T1000 (cell line): Measurements from ENCODE around the gene SYTL5.
"Not testable (repeated sequence)": the region's sequence is repeated elsewhere in the genome, so short reads cannot be mapped to it uniquely, and the experiment has no call there.

Experiments used
- DNase-seq: peaks from one replicate; lab custom pipeline; 2025; ENCODE audit warnings: mixed read lengths; lab: John Stamatoyannopoulos, UW

Gene SYTL5

DNA sequence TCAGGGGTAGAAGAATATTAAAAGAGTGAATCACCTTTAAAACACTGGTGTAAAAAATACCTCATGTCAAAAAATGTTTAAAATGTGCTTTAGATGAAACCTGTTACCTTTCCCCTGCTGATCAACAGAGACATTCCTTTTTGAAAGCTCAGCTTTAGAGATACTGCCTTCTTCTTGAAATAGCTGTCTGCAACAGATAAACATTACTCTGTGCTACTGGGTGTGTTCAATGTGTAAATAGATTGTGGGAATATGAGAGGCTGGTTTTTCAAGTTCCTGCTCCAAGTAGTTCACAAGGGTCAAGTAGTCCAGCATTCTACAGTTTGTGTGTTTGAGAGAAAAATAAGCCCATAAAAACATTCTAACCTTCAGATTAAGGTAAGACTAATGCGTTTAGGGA, at the start of gene SYTL5:
Gene SYTL5 (plus strand): TSS at position 263 of the 400 bp plus-strand sequence. CDS start 27,337 bp downstream, outside the sequence.
- DNase-seq, result no peak

DNA sequence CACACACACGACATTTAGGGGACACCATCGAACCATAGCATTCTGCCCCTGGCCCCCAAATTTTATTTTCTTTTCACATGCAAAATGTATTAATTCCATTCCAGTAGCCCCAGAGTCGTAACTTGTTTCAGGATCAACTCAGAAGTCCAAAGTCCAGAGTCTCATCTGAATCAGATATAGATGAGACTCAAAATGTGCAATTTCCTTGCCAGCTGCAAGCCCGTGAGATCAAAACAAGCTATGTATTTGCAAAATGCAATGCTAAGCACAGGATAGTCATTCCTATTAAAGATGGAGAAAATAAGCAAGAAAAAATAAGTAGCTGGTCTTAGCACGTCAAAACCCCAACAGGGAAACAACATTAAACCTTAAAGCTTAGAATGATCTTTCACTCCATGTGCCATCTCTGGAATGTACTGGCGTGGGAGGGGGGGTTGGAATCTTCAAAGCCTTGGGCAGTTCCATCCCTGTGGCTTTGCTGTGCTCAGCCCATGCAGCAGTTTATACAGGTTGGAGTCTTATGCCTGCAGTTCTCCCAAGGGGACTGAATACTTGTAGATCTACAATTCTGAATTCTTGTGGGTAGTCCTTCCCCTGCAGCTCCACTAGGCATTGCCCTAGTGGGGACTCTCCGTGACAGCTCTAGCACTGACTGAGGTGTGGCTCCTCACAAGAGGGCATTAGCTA, 47.7 kb upstream of the SYTL5 start:
- DNase-seq, result no peak

- no peak for DNase-seq
Measured at GRCh38 chrX:37959212-37960021, 46.9 kb upstream of the SYTL5 start.

GRCh38 chrX:37961118-37961517, 45.2 kb upstream of the SYTL5 start:
- DNase-seq, result no peak

DNA sequence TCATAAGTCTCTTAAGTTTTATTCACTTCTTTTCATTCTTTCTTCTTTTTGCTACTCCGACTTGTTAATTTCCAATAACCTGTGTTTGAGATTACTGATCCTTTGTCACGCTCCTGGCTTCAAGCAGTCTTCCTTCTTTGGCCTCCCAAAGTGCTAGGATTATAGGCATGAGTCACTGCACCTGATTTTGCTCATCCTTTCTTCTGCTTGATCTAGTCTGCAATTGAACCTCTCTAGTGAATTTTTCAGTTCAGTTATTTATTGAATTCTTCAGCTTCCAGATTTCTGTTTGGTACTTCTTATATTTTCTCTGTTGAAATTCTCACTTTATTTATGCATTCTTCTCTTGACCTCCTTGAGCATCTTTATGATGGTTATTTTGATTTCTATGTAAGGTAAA, 38.6 kb upstream of the SYTL5 start:
- no peak for DNase-seq

GRCh38 chrX:37975421-37975820, 30.9 kb upstream of the SYTL5 start:
- DNase-seq, result no peak

DNA sequence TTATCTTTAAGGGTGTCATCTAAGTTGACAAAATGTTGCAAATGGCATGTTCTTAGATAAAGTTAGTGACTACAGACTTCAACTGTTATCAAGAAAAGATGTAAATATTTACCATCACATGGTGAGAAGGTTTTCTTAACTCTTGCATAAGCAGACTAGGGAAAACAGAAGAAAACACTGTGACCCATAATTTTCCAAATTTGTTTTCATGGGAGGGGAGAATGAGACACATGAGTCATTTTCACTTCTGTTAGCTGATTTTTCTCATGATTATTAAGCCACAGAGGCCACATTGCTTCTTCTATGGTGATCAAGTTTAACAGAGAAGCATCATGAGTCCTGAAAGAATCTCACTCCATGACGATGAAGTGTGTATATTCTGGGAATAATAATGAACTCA, 30.2 kb upstream of the SYTL5 start:
- no peak for DNase-seq

DNA sequence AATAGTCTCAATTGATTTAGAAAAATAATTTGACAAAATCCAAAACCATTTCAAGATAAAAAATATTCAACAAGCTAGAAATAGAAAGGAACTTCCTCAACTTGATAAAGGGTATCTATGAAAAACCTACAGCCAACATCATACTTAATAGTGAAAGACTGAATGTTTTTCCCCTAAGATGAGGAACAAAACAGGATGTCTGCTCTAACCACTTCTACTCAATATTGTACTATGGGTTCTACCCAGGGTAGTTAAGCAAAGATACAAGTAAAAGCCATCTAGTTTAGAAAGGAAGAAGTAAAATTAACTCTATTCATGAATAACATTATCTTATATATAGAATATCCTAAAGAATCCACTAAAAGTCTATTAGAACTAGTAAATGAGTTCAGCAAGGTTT, 21.5 kb upstream of the SYTL5 start:
- no peak for DNase-seq

DNA sequence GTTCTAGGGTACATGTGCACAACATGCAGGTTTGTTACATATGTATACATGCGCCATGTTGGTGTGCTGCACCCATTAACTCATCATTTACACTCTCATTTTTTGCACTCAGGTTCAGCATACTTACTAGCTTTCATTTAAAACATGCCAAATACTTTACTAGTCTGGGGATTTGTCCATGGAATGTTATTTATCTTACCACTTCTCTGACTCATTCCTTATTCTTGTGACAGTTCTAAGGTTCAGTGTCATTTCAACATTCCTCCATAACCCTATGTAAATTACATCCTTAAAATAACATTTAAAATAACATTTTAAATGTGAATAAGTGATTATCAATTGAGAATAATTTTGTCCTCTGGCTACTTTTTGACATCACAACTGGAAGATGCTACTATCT, 19.5 kb upstream of the SYTL5 start:
- no peak for DNase-seq

DNA sequence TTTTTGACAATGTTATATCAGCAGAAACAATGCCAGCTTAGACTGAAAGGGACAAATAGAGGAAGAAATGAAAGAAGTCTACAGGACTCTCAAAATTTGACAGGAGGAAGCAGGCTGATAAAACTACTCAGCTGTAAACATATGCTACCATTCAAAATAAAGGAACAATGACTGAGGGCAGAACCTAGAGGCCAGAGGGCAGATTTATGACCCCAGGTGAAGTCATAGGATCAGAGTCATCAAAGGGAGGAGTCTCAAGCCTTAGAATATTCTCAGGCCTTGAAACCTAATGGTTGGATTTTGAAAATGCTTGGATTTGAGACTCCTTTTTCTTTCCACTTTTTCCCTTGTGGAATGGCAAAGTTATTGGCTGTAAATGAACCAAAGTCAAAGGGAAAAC, 17.0 kb upstream of the SYTL5 start:
- DNase-seq, result no peak

GRCh38 chrX:37991303-37991702, 15.1 kb upstream of the SYTL5 start:
- not testable (repeated sequence) for DNase-seq

DNA sequence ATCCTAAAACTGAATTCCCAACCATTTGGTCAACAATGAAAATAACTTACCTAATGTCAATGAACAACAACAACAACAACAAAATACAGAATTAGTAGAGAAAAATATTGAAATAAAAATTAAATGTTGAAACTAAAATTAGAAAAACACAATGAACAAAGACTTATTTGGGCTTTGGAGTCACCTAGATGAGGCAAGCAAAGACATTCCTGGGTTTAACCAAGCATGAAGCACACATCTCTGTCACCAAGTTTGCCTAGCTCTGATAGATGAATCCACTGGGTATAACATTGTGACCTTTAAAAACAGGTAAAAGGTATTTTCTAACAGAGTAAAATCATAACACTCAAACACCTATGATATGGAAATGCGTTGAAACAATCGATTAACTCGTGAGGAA, 13.2 kb upstream of the SYTL5 start:
- DNase-seq, result no peak

DNA sequence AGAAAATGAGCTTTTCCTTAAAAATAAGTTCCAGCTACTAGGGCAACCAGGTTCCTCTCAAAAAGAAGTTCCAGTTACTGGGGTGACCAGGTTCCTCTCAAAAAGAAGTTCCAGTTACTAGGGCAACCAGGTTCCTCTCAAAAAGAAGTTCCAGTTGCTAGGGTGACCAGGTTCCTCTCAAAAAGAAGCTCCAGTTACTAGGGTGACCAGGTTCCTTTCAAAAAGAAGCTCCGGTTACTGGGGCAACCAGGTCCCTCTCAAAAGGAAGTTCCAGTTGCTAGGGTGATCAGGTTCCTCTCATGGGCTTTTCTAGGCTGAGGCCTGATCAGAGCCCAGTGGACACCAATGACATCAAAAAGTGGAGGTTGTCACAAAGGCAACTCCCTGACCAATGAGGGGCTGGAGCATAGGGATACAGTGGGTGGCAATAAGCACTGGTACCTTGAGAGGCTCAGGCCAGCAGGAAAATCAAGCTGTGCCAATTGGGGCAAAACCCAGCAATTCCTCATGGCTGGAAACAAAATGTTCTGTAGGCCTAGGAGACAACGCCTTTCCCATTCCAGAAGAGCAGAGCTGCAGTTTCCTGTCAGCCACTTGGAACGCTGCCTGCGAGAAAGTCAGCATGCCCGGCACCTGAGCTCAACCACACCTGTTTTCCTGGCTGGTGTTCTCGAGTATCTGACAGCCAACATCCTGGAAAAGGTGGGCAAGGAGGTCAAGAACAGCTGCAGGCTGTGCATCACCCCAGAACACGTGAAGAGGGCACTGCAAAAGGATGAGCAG, 12.3 kb upstream of the SYTL5 start:
- DNase-seq, result no peak

- no peak for DNase-seq
Measured at GRCh38 chrX:37995428-37995827, 10.9 kb upstream of the SYTL5 start.

DNA sequence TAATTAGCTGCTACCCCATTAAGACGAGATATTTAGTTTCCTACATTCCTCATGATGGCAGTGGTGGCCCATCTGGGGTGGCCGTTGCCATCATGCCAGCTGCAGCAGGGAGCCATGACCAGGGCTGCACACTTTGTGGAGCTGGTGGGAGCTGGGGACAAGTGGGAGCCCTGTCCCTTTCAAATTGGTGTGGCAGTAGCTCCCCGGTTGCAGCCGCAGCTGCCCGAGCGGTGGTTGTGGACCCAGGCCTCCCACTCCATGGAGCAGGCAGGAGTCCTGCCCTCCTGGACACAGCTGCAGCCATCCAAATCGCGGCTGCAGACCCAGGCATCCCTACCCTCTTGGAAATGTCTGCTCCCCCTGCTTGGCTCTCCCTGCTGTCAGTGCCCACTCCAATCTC, 9.3 kb upstream of the SYTL5 start:
- DNase-seq, result no peak

DNA sequence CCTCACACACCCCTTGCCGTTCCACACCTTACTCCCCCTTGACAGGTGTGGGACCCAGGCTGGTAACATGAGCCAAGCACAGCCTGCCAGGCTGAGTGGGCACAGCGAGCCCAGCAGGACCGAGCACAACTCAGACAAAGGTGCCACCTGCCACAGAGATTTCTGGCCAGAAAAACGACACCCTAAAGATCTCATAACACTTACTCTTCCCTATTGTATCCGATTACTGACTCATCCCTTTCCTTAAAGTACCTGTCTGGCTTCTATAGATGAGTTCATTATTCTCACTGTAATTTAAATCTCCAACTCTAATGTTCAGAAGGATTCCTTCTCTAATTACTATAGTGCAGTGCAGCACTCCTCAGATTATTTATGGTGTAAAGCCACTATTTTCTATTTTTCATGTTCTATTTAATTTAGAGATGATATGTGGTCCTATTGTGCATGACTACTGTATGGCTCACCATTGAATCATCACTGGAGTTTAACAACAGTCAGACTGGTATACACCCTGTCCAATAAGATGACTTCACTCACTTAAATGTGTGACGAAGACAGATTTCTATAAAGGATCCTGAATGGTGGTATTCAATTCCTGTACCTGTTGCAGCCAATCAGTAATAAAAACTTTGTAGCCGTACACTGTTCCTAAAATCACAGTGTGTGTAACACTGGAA, 7.6 kb upstream of the SYTL5 start:
- DNase-seq, result no peak

GRCh38 chrX:38000706-38001105, 5.6 kb upstream of the SYTL5 start:
- no peak for DNase-seq

GRCh38 chrX:38004046-38004445, 2.3 kb upstream of the SYTL5 start:
- DNase-seq, result no peak

- DNase-seq, result no peak
Measured at GRCh38 chrX:38006778-38007177, 425 bp downstream of the SYTL5 start.

- no peak for DNase-seq
Measured at GRCh38 chrX:38008658-38009057, 2.3 kb downstream of the SYTL5 start.

- DNase-seq, result no peak
Measured at GRCh38 chrX:38009641-38010040, 3.3 kb downstream of the SYTL5 start.

DNA sequence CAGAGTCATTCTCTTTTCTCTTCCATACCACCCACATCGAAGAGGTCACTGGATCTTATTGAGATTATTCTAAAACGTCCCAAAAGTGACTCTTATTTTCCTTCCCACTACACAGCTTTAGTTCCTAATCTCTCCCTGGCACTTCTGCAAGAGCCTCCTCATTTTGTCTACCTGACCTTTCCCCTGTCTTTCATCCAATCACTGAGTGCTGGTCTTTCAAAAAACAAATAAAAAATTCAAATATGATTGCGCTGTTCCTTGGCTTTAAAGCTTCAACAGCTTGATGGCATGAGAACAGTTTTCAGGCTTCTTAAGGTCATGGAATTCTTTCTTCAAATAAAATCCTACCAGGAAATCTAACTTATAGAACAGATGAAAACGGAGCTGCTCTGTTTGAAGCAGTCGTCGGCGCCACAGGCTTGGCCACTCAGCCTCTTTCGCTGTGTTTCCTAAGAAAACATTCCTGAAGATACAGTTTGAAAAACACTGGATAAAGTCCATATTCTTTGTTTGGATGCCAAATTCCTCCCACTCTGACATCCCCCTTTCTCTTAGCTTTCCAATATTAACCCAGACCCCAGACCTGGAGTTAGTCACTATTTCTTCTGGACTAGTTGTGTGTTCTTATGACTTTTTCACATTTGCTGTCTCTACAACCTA, 12.5 kb downstream of the SYTL5 start:
- no peak for DNase-seq
